ENCODE measurements around the gene BBS2.

- TF ChIP-seq POLR2A (IDR thresholded peaks at IDR 0.05; ENCODE audit: low read depth, low read length) (no peak), POLR2AphosphoS5 (IDR thresholded peaks at IDR 0.05; ENCODE audit: low read depth, low read length) (no peak)
These were observed 2.6 kb downstream of the BBS2 start for GRCh38 chr16:56517206-56517605.
